GM12878 (cell line): Measurements from ENCODE around the gene EBF3. TPM values are rescaled to one million over a fixed set of nuclear protein-coding genes. Genes with fewer than 3 reads are reported as not detected.

Experiments
- ATAC-seq: fragments of 200-7000 bp; cut with Tn5 transposase; 3 replicates; pipeline ENCODE4 v1.9.1; 2020; ENCODE audit warnings: mild to moderate bottlenecking, moderate library complexity
- BruUV-seq: library from RNA; stranded (reverse); fragments of 400-500 nt; replicated peaks from 2 replicates; lab custom pipeline; 2021; lab: Mats Ljungman, UMichigan
- CTCF ChIA-PET: fragments of 300-600 bp; sonication (Branson Sonifier 250); formaldehyde crosslinking; extraction: SDS; loops from one replicate; lab custom pipeline; 2021; ENCODE audit warnings: inconsistent platforms; lab: Yijun Ruan, JAX
- POLR2A ChIA-PET: fragments of 350-600 bp; formaldehyde crosslinking; extraction: SDS; loops from one replicate; lab custom pipeline; 2021; ENCODE audit warnings: inconsistent platforms; lab: Charles Lee
- RAD21 ChIA-PET: fragments of 300-600 bp; sonication (Branson Sonifier 250); formaldehyde crosslinking; loops from one replicate; lab custom pipeline; 2023; ENCODE audit warnings: antibody characterized with exemption; ENCODE audit not compliant: unreplicated experiment; lab: Charles Lee
- SMC1A ChIA-PET: fragments of 300-600 bp; sonication (Branson Sonifier 250); formaldehyde crosslinking; loops from one replicate; lab custom pipeline; 2023; ENCODE audit not compliant: unreplicated experiment, uncharacterized antibody; lab: Charles Lee
- DNase-seq: peaks from one replicate; pipeline ENCODE4 v3.0.0-alpha.2; 2011; ENCODE audit warnings: low read depth, low spot score
- FAIRE-seq: peaks from 3 replicates; lab custom pipeline; 2011; peaks lifted over from hg19 to GRCh38; lab: Jason Lieb, UNC
- H2AFZ ChIP-seq: 2 replicates; pipeline ENCODE4 v1.6.0; 2011; ENCODE audit warnings: low read depth, low read length, control low read depth; ENCODE audit not compliant: control insufficient read depth
- H3K27ac ChIP-seq: 2 replicates; pipeline ENCODE4 v1.5.1; 2011; ENCODE audit warnings: control low read depth; ENCODE audit not compliant: control insufficient read depth, insufficient read depth
- H3K27me3 ChIP-seq, 2 experiments: replicated peaks in 1 of 2; 2 replicates each; pipeline versions ENCODE4 v1.6.0 to v1.6.1; 2011; ENCODE audit warnings: low read length in 1 of 2; ENCODE audit not compliant: control insufficient read depth in 2 of 2, insufficient read depth in 2 of 2
- H3K36me3 ChIP-seq, 2 experiments: 2 replicates each; pipeline ENCODE4 v1.5.1; 2011; ENCODE audit warnings: low read length in 1 of 2; ENCODE audit not compliant: control insufficient read depth in 2 of 2, insufficient read depth in 2 of 2
- H3K4me1 ChIP-seq: 2 replicates; pipeline ENCODE4 v1.6.1; 2011; ENCODE audit warnings: mild to moderate bottlenecking, low read length, moderate library complexity, mixed read lengths; ENCODE audit not compliant: control insufficient read depth, insufficient read depth
- H3K4me2 ChIP-seq: 2 replicates; pipeline ENCODE4 v1.6.0; 2011; ENCODE audit warnings: control low read depth; ENCODE audit not compliant: control insufficient read depth, insufficient read depth
- H3K4me3 ChIP-seq: fragments of 200-600 bp; sonication (generic); 2 replicates; pipeline ENCODE4 v1.5.1; 2016
- H3K79me2 ChIP-seq: 2 replicates; pipeline ENCODE4 v1.6.0; 2011; ENCODE audit warnings: low read length; ENCODE audit not compliant: control insufficient read depth, insufficient read depth
- H3K9ac ChIP-seq: 2 replicates; pipeline ENCODE4 v1.8.0; 2011; ENCODE audit warnings: low read length, control low read depth, mixed read lengths; ENCODE audit not compliant: control insufficient read depth, insufficient read depth
- H3K9me3 ChIP-seq: replicated peaks from 3 replicates; pipeline ENCODE4 v1.5.1; 2011; ENCODE audit warnings: mild to moderate bottlenecking, low read length; ENCODE audit not compliant: control insufficient read depth, insufficient read depth
- H4K20me1 ChIP-seq: 2 replicates; pipeline ENCODE4 v1.6.0; 2011; ENCODE audit not compliant: control insufficient read depth, insufficient read depth
- CTCF ChIP-seq, 3 experiments: IDR thresholded peaks in 2 of 3; conservative IDR thresholded peaks in 1 of 3; 2 replicates each; pipeline ENCODE4 v1.5.1; 2011; ENCODE audit warnings: low read depth in 3 of 3, low read length in 3 of 3, mild to moderate bottlenecking in 3 of 3, control low read depth in 2 of 3, moderate library complexity in 2 of 3, inconsistent platforms in 1 of 3, mixed read lengths in 1 of 3; ENCODE audit not compliant: control insufficient read depth in 2 of 3, insufficient read depth in 1 of 3; ENCODE audit errors: extremely low read depth in 1 of 3
- FOS ChIP-seq: IDR thresholded peaks from 3 replicates; pipeline ENCODE4 v1.6.1; 2011; ENCODE audit warnings: borderline replicate concordance; ENCODE audit not compliant: insufficient read length; ENCODE audit errors: extremely low read depth
- PAX8 ChIP-seq: fragments of 450-650 bp; IDR thresholded peaks from 2 replicates; pipeline ENCODE4 v1.6.1; 2017; ENCODE audit warnings: mild to moderate bottlenecking, moderate library complexity
- POLR2AphosphoS5 ChIP-seq: IDR thresholded peaks from 2 replicates; pipeline ENCODE4 v1.6.1; 2011; ENCODE audit warnings: mild to moderate bottlenecking, low read length, inconsistent platforms
- RCOR1 ChIP-seq: conservative IDR thresholded peaks from 2 replicates; pipeline ENCODE4 v1.6.1; 2012; ENCODE audit warnings: low read depth, low read length, improper control_type of control experiment
- WGBS: methylation state at CpG from one replicate; pipeline ENCODE4 v1.1.6; 2016; ENCODE audit warnings: low lambda C conversion rate; ENCODE audit not compliant: insufficient replicate concordance, insufficient coverage; ENCODE audit errors: missing lambda C conversion rate; 5-methylcytosine and 5-hydroxymethylcytosine counted together
- in situ Hi-C: fragments of 300-500 bp; cut with MboI; formaldehyde crosslinking; loops from 9 replicates; pipeline ENCODE4 v1.14.3; 2018; ENCODE audit warnings: mixed read lengths
- intact Hi-C: fragments of 100-400 bp; cut with micrococcal nuclease; formaldehyde crosslinking; loops from one replicate; pipeline ENCODE4 v1.14.2; 2022; ENCODE audit not compliant: unreplicated experiment
- polyA plus RNA-seq, 11 experiments: library from polyadenylated mRNA; depleted of rRNA in 4 of 11; unstranded in 6 of 11; stranded (reverse) in 5 of 11; fragments of >200 nt; fragmentation: Nextera tagmentation in 4 of 11; fragmentation: Illumina TruSeq in 1 of 11; extraction: Ambion mirVana in 4 of 11; extraction: Trizol in 1 of 11; gene quantifications; 1 replicate in 1 of 11; 2 replicates in 10 of 11; pipeline versions ENCODE4 v1.2.1 to v1.2.3, GENCODE V29; 2011 to 2016; ENCODE audit warnings: inconsistent platforms in 2 of 11, missing spikeins in 2 of 11, low read depth in 1 of 11
- total RNA-seq, 4 experiments: library from RNA; depleted of rRNA in 3 of 4; stranded (reverse); fragments of >200 nt in 3 of 4; fragmentation: Illumina TruSeq in 1 of 4; extraction: Trizol in 1 of 4; gene quantifications; 2 replicates each; pipeline versions ENCODE4 v1.2.1 to v1.2.3, GENCODE V29; 2013 to 2021

EBF3 gene
- total and polyA plus RNA-seq, 10 of the 15 experiments (the other 5 are each of a cell fraction or from before 2014, with no cell fraction given): not detected

DNA sequence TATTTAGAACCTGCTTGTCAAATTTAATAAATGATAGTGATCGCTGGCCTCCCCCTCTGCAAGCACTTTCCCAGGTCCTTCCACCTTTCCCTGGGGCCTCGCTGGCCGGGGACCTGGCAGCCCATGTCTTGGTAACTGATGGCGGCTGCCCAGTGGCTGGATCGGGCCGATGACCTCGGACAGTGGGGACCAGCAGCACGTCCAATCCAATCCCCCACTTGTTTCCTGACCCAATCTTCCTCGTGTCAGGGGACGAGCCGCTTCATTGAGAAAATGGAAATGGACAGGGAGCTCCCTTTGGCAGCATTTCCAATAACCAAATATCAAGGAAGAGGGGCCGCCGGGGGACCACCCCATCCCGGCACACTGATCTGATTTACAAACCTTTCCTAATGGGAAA, 17.2 kb downstream of the EBF3 start:
- ATAC-seq (no peak), FAIRE-seq (no peak), DNase-seq (no peak)
- TF ChIP-seq CTCF (IDR thresholded peaks at IDR 0.05 in 2 of 3, conservative IDR thresholded peaks at IDR 0.05 in 1 of 3; ENCODE audit: control insufficient read depth in 2 of 3, extremely low read depth in 1 of 3, insufficient read depth in 1 of 3, low read depth in 3 of 3, low read length in 3 of 3) (no peak), POLR2AphosphoS5 (no peak), RCOR1 (no peak), PAX8 (no peak), FOS (no peak)
- no peak overlapping the region for H3K4me3 ChIP-seq
- 21% methylated on average over 14 of the region's 14 CpGs for WGBS
- ChIA-PET POLR2A (no interaction called here), SMC1A (no interaction called here), CTCF (no interaction called here), RAD21 (no interaction called here)
- no peaks in the 10 kb centered on the region for H3K4me1 ChIP-seq
- H3K9ac ChIP-seq: no peak overlapping the region
- BruUV-seq: no TSS peak
- no peaks in the 10 kb centered on the region; a peak in 1 of 4 replicates for H3K27me3 ChIP-seq
- H2AFZ ChIP-seq: no peak overlapping the region
- intact Hi-C loops: no loop called here
- H3K79me2 ChIP-seq: no peaks in the 10 kb centered on the region
- H4K20me1 ChIP-seq: no peaks in the 10 kb centered on the region
- no peak overlapping the region for H3K4me2 ChIP-seq
- no peaks in the 10 kb centered on the region for H3K36me3 ChIP-seq
- no peaks in the 10 kb centered on the region for H3K9me3 ChIP-seq
- in situ Hi-C loops: no loop called here
- no peak overlapping the region for H3K27ac ChIP-seq
